ENCODE measurements around the gene CELA2A.
"Not testable (repeated sequence)": the region's sequence is repeated elsewhere in the genome, so short reads cannot be mapped to it uniquely, and the experiment has no call there.

CELA2A gene

DNA sequence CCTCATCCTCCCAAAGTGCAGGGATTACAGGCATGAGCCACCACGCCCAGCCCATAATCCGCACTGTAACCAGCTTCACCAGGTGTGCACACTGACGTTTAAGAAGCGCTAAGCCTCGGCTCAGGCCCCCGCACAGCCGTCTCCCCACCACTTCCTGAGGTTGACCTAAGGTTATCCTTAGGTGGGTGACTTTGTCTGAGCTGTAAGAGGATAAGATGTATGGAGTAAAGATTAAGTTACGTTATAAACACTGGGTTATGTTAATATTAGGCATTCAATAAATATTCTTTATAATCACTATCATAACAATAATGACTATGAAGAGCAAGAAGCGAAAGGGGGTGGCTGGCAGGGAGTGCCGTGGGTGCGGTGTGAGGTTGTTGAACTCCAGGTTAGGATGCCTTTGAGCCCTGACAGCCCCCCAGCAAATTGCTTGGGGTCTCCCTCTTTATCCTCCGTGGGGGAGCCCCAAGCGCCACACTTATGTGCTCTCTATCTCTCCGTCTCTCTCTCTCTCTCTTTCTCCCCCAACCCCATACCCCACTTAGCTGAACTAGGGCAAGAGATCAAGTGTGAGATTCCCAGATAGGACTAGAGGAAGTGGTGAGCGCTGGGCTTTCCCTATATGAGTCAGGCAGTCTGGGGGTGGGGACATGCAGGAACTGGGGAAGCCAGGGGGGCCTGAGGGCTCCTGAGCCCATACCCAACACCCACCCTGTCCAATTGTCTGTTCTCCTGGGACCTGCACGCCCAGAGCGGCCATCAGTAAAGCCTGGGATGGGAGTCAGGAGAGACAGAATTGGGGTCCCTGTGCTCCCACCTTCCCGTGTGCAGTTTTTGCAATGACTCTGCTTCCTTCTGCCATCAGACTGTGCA is 39.2 kb upstream of the CELA2A start:
- Mint-ChIP-seq H3K4me1 (peaks cover 47% of the 10 kb centered on the region), H3K27me3 (no peaks in the 10 kb centered on the region), H3K36me3 (peaks cover 32% of the 10 kb centered on the region), H3K27ac (peak overlapping the region; percentile 81), H3K9me3 (peaks cover 2% of the 10 kb centered on the region), H3K4me3 (peak overlapping the region; percentile 2)
- CTCF ChIA-PET = interaction anchor here (0.9 to 1.4 kb wide), 2 partner anchors 14 to 97 kb away, joined by 3 to 4 read pairs; no protein-coding TSS in a partner anchor
- DNase-seq = peak; percentile 54

DNA sequence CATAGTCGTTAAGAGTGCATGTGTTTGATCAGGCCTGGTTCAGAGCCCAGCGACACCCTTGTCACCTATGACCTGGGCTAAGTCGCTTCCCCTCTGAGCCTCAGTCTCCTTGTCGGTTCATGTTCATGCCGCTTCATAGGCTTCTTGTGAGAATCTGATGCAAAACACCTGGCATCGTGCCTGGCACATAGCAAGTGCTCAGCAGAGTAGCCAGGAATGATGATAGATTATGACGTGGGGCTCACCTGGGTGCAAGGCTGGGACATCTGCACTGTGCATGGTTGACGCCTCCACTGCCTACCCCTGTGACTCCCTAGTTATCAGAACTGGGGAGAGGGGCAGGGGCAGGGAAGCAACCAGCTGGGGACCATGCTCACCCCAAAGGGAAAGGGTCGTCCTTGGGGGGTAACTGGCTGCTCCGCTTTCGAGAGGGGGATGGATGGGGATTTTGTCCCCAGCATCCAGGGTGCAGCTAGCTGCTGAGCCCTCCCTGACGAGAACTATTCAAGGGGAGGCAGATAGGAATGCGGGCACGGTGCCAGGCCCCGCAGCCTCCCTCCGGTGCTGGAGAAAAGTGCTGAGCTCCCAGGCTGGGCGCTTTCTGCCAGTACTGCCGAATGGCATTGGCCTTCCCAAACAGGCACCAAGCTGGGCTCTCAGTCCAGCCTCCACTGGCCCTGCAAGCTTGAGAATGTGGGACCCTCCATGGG is 37.6 kb upstream of the CELA2A start:
- H3K27me3 Mint-ChIP-seq = no peaks in the 10 kb centered on the region
- H3K27ac Mint-ChIP-seq = no peak overlapping the region
- H3K4me3 Mint-ChIP-seq = no peak overlapping the region
- CTCF ChIA-PET = interaction anchor here (2.0 to 2.7 kb wide), 2 partner anchors 13 to 95 kb away, joined by 7 read pairs; no protein-coding TSS in a partner anchor
- H3K36me3 Mint-ChIP-seq = peaks cover 29% of the 10 kb centered on the region
- DNase-seq = no peak
- H3K9me3 Mint-ChIP-seq = peaks cover 2% of the 10 kb centered on the region
- peaks cover 42% of the 10 kb centered on the region for H3K4me1 Mint-ChIP-seq

DNA sequence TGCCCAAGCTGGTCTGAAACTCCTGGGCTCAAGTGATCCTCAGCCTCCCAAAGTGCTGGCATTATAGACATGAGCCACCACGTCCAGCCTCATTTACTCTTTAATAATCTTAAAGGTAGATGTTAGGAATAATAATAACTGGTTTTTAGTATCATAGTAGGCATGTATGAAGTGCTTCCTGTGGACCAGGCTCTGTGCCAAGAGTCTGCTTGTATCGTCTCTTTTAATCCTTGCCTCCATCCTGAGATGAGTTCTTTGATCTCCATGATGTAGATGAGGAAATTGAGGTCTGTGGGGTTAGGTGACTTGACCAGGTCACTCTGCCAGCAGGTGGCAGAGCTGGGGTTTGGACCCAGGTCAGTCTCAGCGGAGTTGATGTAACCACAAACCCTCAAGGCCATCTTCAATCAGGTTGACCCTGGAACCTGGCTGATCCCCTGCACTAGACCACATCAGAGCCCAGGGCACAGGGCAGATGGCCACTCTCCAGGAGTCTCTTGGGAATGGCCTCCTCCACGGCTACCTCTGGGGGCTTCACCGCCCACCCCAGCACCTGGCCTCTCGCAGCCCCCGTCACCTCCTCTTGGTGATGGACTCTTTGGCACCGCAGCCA is 35.6 kb upstream of the CELA2A start:
- no peak overlapping the region for H3K4me3 Mint-ChIP-seq
- CTCF ChIA-PET = interaction anchor here (2.0 kb wide), 1 partner anchor 11 kb away, joined by 7 read pairs; no protein-coding TSS in a partner anchor
- H3K4me1 Mint-ChIP-seq = peaks cover 27% of the 10 kb centered on the region
- H3K9me3 Mint-ChIP-seq = peaks cover 2% of the 10 kb centered on the region
- no peak overlapping the region for H3K27ac Mint-ChIP-seq
- peaks cover 21% of the 10 kb centered on the region for H3K36me3 Mint-ChIP-seq
- no peaks in the 10 kb centered on the region for H3K27me3 Mint-ChIP-seq
- no peak for DNase-seq

DNA sequence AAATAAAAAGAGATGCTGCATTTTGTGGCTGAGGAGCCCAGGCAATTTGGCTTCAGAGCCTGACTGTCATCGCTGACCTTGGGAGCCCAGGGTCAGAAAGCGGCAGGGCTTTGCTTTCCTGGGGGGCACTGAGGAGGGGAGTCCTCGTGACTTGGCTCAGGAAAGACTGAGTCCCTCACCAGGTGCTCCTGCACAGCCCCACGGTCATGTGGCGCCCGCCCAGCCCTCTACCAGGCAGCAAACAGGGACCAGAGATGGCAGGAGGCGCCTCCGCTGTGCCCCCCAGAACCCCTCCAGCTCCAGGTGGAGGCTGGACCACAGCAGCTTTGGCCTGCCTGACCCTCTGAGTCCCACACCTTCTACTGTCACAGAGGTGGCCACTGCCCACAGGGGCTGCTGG is 33.7 kb upstream of the CELA2A start:
- Mint-ChIP-seq H3K9me3 (peaks cover 2% of the 10 kb centered on the region), H3K36me3 (peaks cover 28% of the 10 kb centered on the region), H3K27ac (no peak overlapping the region), H3K4me1 (peaks cover 7% of the 10 kb centered on the region), H3K27me3 (no peaks in the 10 kb centered on the region), H3K4me3 (no peak overlapping the region)
- CTCF ChIA-PET = no interaction called here
- no peak for DNase-seq

DNA sequence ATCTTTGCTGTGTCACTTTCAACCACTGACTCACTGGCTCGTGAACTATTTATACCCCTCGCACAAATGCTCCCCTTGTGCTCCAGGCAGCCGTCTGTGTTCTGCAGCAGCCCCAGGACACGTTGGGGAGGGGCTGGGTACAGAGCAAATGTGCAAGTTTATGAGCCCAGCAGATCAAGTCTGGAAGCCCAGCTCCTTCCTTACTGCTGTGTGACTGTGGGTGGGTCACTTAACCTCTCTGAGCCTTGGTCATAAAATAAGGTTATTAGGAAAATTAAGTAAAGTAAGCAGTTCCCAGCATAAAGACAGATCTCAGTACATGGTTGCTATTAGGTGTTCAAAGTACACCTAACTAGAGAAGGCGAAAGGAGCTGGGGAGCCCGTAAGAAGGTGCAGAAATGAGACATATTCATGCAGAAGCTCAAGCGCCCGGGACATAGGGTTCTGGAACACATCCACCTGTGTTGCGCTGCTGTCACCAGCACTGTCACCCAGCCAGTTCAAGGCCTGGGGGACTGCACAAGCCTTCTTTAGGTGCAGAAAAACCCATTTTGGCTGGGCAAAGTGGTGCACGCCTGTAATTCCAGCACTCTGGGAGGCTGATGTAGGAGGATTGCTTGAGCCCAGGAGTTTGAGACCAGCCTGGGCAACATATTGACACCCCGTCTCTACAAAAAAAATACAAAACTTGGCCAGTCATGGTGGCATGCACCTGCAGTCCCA is 33.0 kb upstream of the CELA2A start:
- H3K27me3 Mint-ChIP-seq = no peaks in the 10 kb centered on the region
- H3K4me3 Mint-ChIP-seq = no peak overlapping the region
- H3K36me3 Mint-ChIP-seq = peaks cover 29% of the 10 kb centered on the region
- peaks cover 2% of the 10 kb centered on the region for H3K9me3 Mint-ChIP-seq
- CTCF ChIA-PET = no interaction called here
- peaks cover 6% of the 10 kb centered on the region for H3K4me1 Mint-ChIP-seq
- no peak overlapping the region for H3K27ac Mint-ChIP-seq
- no peak for DNase-seq

DNA sequence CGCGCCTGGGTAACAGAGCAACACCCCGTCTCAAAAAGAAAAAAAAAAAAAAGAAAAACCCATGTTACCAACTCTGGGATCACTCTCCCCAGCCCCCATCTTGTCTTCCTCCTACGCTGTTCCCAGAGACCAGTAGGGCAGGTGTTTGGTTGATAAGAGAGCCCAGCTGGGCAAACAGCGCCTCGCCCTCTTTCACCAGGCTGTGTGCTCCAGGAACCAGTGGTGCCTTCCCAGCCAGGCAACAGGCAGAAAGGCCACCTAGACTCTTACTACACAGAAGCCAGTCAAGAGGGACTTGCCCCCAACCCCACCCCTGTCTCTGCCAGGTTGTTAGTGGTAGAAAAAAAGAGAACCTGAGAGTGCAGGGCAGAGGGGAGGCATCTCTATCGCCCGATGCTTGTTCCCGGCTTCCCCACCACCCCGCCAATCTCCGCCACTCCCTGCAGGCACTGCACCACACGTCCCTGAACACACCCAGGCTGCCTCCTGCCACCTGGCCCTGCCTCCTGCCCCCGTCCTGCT is 32.3 kb upstream of the CELA2A start:
- H3K36me3 Mint-ChIP-seq = peaks cover 29% of the 10 kb centered on the region

DNA sequence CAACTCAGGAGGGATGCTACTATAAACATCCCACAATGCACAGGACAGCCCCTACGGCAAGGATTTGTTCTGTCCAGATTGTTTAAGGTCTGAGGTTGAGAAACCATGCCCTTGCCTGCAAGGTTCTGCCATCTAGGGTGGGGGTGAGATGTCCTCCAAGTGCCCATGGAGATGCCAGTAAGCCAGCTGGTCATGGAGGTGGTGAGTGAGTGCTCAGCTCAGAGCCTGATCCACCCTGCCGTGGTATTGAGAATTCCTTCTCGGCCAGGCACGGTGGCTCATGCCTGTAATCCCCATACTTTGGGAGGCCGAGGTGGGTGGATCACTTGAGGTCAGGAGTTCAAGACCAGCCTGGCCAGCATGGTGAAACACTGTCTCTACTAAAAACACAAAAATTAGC is 31.6 kb upstream of the CELA2A start:
- Mint-ChIP-seq H3K4me1 (peaks cover 2% of the 10 kb centered on the region), H3K4me3 (no peak overlapping the region), H3K9me3 (peaks cover 2% of the 10 kb centered on the region), H3K27ac (no peak overlapping the region), H3K27me3 (no peaks in the 10 kb centered on the region), H3K36me3 (peaks cover 25% of the 10 kb centered on the region)
- CTCF ChIA-PET = no interaction called here
- DNase-seq = no peak

More for the DNA sequence above, 32.3 kb upstream of the CELA2A start:
- Mint-ChIP-seq H3K4me1 (peaks cover 4% of the 10 kb centered on the region), H3K27me3 (no peaks in the 10 kb centered on the region), H3K9me3 (peaks cover 2% of the 10 kb centered on the region), H3K27ac (no peak overlapping the region), H3K4me3 (no peak overlapping the region)
- CTCF ChIA-PET = no interaction called here
- DNase-seq = no peak

DNA sequence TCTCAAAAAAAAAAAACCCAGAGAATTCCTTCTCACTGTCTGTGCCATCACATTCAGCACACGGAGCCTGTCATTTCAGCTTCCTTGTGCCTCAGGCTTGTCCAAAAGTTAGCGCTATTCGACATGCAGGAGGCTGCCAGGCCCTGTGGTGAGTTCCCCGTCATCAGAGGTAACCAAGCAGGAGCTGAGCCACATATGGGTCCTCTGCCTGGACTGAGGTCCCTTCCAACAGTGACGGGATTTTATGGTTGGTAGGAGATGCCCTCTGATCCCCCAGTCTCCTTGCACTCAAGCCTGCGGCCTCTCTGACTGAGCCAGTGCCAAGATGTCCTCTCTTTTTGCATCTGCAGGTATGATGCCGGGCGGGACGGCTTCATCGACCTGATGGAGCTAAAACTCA is 31.0 kb upstream of the CELA2A start:
- Mint-ChIP-seq H3K27me3 (no peaks in the 10 kb centered on the region), H3K27ac (peak overlapping the region; percentile 52), H3K9me3 (peaks cover 2% of the 10 kb centered on the region), H3K36me3 (peaks cover 22% of the 10 kb centered on the region), H3K4me3 (no peak overlapping the region), H3K4me1 (no peaks in the 10 kb centered on the region)
- no peak for DNase-seq
- CTCF ChIA-PET = no interaction called here

DNA sequence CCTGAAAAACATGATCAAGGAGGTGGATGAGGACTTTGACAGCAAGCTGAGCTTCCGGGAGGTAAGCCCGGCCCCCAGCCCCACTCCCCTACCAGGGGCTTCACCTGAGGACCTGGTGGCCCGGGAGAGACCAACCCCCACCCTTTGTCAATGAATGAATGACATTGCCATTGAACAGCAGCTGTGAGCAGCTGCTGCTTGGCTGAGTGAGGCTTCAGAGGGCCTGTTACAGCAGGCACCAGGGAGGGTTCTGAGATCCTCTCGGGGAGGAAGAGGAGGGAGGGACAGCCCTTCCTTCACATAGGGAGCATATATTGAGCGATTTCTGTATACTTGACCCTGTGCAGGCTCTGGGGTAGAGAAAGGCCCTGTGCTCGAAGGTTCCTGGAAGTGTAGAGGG is 30.6 kb upstream of the CELA2A start:
- Mint-ChIP-seq H3K9me3 (peaks cover 1% of the 10 kb centered on the region), H3K36me3 (peaks cover 19% of the 10 kb centered on the region), H3K27me3 (no peaks in the 10 kb centered on the region), H3K4me3 (no peak overlapping the region), H3K27ac (peak overlapping the region; percentile 63), H3K4me1 (no peaks in the 10 kb centered on the region)
- CTCF ChIA-PET = interaction anchor here (2.8 kb wide), 1 partner anchor 103 kb away, joined by 8 read pairs; no protein-coding TSS in a partner anchor
- no peak for DNase-seq

DNA sequence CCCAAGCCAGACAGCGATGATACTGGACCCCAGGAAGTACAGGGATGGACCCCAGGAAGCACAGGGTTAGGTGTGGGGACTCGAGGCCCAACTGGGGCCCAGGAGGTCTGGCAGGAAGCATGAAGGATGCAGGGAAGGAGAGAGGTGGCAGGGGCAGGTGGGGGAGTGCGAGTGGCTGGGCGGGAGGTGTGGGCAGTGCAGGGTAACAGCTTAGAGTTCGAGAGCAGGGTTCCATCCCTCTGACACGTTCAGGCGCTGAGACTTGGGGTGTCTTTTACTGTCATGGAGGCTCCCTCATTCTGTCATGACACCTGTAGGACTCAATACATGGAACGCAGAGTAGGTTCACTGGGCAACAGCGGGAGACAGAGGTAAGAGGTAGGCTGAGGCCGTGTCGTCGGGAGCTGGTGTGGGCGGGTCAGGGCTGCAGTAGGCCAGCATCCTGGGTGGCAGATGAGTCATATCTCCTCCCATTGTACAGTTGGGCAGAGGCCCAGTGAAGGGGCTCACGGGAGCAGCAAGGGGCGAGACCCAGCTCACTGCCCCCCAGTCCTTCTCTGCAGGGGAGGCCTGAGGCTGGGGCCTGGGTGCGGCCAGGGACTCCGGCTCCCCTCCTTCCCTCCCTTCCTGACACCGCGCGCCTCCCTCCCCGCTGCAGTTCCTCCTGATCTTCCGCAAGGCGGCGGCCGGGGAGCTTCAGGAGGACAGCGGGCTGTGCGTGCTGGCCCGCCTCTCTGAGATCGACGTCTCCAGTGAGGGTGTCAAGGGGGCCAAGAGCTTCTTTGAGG is 29.8 kb upstream of the CELA2A start:
- no peak for DNase-seq
- Mint-ChIP-seq H3K4me1 (no peaks in the 10 kb centered on the region), H3K4me3 (no peak overlapping the region), H3K27me3 (no peaks in the 10 kb centered on the region), H3K36me3 (peaks cover 16% of the 10 kb centered on the region), H3K27ac (no peak overlapping the region), H3K9me3 (no peaks in the 10 kb centered on the region)
- CTCF ChIA-PET = interaction anchor here (0.7 to 2.8 kb wide), 3 partner anchors 18 to 103 kb away, joined by 4 to 8 read pairs (median 4); no protein-coding TSS in a partner anchor

DNA sequence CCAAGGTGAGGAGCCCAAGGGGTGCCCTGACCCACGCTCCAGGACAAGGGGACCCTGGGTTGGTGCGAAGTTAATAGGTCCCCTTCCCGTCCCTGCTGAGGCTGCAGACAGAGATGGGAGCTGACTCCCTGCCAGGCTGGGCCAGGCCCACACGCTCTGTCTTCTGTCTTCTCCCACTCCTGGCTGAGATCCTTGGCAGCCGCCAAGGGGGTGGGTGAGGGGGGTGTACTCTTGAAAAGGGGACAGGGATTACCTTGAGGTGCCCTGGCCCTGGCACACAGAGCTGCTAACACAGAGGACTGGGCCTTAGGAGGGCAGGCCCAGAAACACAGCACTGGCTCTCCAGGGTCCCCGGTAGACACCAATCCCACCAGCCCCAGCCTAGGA is 29.3 kb upstream of the CELA2A start:
- no peaks in the 10 kb centered on the region for H3K4me1 Mint-ChIP-seq
- H3K27ac Mint-ChIP-seq = no peak overlapping the region
- H3K9me3 Mint-ChIP-seq = no peaks in the 10 kb centered on the region
- no peak overlapping the region for H3K4me3 Mint-ChIP-seq
- peaks cover 14% of the 10 kb centered on the region for H3K36me3 Mint-ChIP-seq
- CTCF ChIA-PET = interaction anchor here (0.6 to 2.8 kb wide), 3 partner anchors 102 to 127 kb away, joined by 4 to 8 read pairs (median 4); no protein-coding TSS in a partner anchor
- H3K27me3 Mint-ChIP-seq = no peaks in the 10 kb centered on the region
- DNase-seq = no peak

DNA sequence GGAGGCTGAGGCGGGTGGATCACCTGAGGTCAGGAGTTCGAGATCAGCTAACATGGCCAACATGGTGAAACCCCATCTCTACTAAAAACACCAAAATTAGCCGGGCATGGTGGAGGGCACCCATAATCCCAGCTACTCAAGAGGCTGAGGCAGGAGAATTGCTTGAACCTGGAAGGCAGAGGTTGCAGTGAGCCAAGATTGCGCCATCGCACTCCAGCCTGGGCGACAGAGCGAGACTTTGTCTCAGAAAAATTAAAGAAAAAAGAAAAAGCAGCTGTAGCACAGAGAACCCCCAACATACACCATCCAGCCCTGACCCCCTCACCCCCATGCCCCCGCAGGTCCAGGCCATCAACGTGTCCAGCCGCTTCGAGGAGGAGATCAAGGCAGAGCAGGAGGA is 28.3 kb upstream of the CELA2A start:
- not testable (repeated sequence) for DNase-seq, H3K4me3 Mint-ChIP-seq, H3K27ac Mint-ChIP-seq, H3K9me3 Mint-ChIP-seq, H3K4me1 Mint-ChIP-seq, H3K27me3 Mint-ChIP-seq
- peaks cover 14% of the 10 kb centered on the region for H3K36me3 Mint-ChIP-seq
- CTCF ChIA-PET = interaction anchor here (0.9 to 2.8 kb wide), 3 partner anchors 17 to 105 kb away, joined by 3 to 8 read pairs (median 4); no protein-coding TSS in a partner anchor

All from activated naive CD4-positive, alpha-beta T cell treated with anti-CD3 and anti-CD28 coated beads, Interleukin-2, amount 10 ng/mL, durations not matched to agents 7 days and 5 days (primary cell).